Gastrocnemius medialis (tissue), 4 donors: ENCODE measurements around the gene SLC35A5. TPM values are rescaled to one million over a fixed set of nuclear protein-coding genes. Genes with fewer than 3 reads are reported as not detected.
A peak's percentile ranks its signal among the peaks of the same experiment; 100 is the strongest.

ENCODE experiments used
- ATAC-seq, 2 donors: fragments of 150-250 bp; one replicate each; pipeline ENCODE4 v1.9.1; 2016
- DNase-seq, 2 donors: peaks; one replicate each; pipeline ENCODE4 v3.0.0-alpha.2; 2019
- H3K27ac ChIP-seq, 4 donors: fragments of 200-600 bp; sonication (generic); 1 replicate in 1 of 4; 2 replicates in 3 of 4; pipeline ENCODE4 v1.5.1; 2016 to 2018; ENCODE audit warnings: mild to moderate bottlenecking in 2 of 4, moderate library complexity in 1 of 4
- H3K27me3 ChIP-seq, 3 donors: fragments of 200-600 bp; sonication (generic) in 2 of 3; 1 replicate in 1 of 3; 2 replicates in 2 of 3; pipeline versions ENCODE4 v1.5.1 to v1.6.0; 2016 to 2019; ENCODE audit warnings: mild to moderate bottlenecking in 1 of 3, moderate library complexity in 1 of 3
- H3K36me3 ChIP-seq, 2 donors: fragments of 200-600 bp; sonication (generic) in 1 of 2; one replicate each; pipeline ENCODE4 v1.5.1; 2017 to 2018
- H3K4me1 ChIP-seq, 2 donors: fragments of 200-600 bp; sonication (generic) in 1 of 2; one replicate each; pipeline ENCODE4 v1.5.1; 2016 to 2017; ENCODE audit warnings: mild to moderate bottlenecking in 2 of 2
- H3K4me3 ChIP-seq, 4 donors: fragments of 200-600 bp; sonication (generic) in 3 of 4; 1 replicate in 1 of 4; 2 replicates in 3 of 4; pipeline ENCODE4 v1.5.1; 2016 to 2019; ENCODE audit warnings: mild to moderate bottlenecking in 2 of 4
- H3K9me3 ChIP-seq, 3 donors: fragments of 200-600 bp; sonication (generic) in 2 of 3; 1 replicate in 1 of 3; 2 replicates in 2 of 3; pipeline ENCODE4 v1.5.1; 2016 to 2019
- POLR2A ChIP-seq, 2 donors: fragments of 450-650 bp; IDR thresholded peaks; one replicate each; pipeline ENCODE4 v1.6.1; 2017; ENCODE audit warnings: antibody characterized with exemption in 2 of 2, mild to moderate bottlenecking in 2 of 2, moderate library complexity in 2 of 2
- in situ Hi-C, 4 donors: fragments of 200-750 bp; cut with MboI; loops; one replicate each; pipeline versions ENCODE4 v1.15.0 to v1.8.0; 2017; ENCODE audit warnings: low sequenced_read_pairs in 4 of 4
- intact Hi-C: fragments of 100-400 bp; cut with DNase I; formaldehyde crosslinking; loops from one replicate; pipeline ENCODE4 v1.15.1; 2023; ENCODE audit warnings: low total_unique reads
- total RNA-seq, 4 donors: library from RNA; depleted of rRNA; stranded (reverse); fragments of >200 nt; gene quantifications; one replicate each; pipeline versions ENCODE4 v1.1.0 to v1.2.3, GENCODE V29; 2016
- TF ChIP-seq, protein P1 (sequence below), 5 experiments: fragments of 450-650 bp in 3 of 5; fragments of 200-600 bp in 2 of 5; sonication (generic) in 2 of 5; IDR thresholded peaks in 4 of 5; conservative IDR thresholded peaks in 1 of 5; 1 replicate in 4 of 5; 2 replicates in 1 of 5; pipeline ENCODE4 v1.5.1; 2016 to 2019; ENCODE audit warnings: antibody characterized with exemption in 5 of 5, mild to moderate bottlenecking in 3 of 5, moderate library complexity in 3 of 5

SLC35A5 gene
- total RNA-seq, 4 donors from 2014 or later: 5.0 to 15.3 (median 9.5) TPM

DNA sequence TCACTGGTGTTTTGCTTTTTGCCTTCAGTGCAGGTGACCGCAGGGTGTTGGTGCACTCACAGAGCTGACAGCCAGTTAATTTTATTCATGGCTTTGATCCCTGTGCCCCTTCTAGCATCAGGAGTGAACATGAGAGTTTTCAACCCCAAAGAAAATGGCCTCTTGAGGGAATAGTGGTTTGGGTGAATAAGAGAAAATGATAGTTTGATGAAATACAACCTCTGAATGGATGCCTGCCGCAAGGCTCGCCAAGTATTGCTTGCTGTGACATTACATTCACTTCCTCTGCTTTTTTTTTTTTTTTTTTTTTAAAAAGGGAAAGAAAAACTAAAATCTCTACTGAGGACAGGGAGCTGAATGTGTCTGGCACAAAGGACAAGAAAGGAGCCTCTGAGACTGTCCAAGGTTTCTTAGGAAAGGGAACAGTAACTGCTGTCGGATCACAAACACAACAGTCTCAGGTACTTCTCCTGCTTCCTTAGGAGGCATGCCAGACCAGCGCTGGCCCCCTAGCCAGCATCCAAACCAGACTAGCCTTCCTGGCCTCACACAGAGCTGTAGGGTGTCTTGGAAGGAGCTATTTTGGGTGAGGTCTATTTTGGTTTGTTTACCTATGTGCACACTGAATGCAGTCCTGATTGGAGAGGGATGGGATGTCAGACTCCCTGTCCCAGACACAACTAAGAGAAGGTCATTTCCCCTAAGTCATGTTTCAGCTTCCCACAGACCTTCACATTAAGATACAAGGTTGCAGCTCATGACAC, 50.1 kb downstream of the SLC35A5 start:
- intact Hi-C loops (no loop called here), in situ Hi-C loops (no loop called here)
- no peak for DNase-seq
- H3K4me3 ChIP-seq: no peak overlapping the region
- no peaks in the 10 kb centered on the region for H3K9me3 ChIP-seq
- H3K27ac ChIP-seq: no peak overlapping the region
- H3K36me3 ChIP-seq: no peaks in the 10 kb centered on the region
- no peak for TF ChIP-seq POLR2A (IDR thresholded peaks at IDR 0.05)
- TF ChIP-seq, protein P1, sequence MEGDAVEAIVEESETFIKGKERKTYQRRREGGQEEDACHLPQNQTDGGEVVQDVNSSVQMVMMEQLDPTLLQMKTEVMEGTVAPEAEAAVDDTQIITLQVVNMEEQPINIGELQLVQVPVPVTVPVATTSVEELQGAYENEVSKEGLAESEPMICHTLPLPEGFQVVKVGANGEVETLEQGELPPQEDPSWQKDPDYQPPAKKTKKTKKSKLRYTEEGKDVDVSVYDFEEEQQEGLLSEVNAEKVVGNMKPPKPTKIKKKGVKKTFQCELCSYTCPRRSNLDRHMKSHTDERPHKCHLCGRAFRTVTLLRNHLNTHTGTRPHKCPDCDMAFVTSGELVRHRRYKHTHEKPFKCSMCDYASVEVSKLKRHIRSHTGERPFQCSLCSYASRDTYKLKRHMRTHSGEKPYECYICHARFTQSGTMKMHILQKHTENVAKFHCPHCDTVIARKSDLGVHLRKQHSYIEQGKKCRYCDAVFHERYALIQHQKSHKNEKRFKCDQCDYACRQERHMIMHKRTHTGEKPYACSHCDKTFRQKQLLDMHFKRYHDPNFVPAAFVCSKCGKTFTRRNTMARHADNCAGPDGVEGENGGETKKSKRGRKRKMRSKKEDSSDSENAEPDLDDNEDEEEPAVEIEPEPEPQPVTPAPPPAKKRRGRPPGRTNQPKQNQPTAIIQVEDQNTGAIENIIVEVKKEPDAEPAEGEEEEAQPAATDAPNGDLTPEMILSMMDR (IDR thresholded peaks at IDR 0.05 in 4 of 5, conservative IDR thresholded peaks at IDR 0.05 in 1 of 5): no peak
- H3K4me1 ChIP-seq: peaks cover 3 to 6% of the 10 kb centered on the region in 2 donors
- ATAC-seq: peak in 1 of 2 donors; percentile 39
- H3K27me3 ChIP-seq: no peaks in the 10 kb centered on the region

DNA sequence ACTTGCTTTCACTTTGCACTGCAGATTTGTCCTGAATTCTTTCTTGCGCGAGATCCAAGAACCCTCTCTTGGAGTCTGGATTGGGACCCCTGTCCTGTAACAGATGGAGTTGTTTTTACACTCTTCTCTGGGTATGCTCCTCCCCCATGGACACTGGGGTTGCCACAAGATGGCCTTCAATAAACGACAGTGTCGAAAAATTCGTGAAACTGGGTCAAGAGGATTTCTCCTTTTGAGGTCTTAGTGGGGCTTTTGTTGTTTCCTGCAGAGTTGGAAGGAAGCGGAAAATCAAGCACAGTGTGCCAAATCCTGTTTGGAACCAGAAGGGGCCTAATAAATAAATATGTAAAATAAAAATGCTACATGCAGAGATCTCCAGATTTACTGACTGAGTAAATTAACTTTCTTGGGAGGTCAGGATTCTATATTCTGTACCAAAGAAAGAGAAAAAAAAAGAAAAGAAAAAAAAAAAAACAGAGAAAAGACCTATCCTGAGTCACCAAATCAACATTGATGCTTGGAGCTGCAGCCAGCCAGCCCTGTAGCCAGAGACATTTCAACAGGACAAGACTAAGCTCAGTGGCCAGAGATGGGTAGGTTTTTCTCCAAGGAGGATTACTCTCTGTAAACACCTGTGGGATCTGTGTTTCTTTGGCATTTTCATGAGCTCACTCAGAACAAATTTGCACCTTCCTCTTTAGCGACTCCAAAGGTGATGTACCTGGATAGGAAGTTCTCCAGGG, 54.3 kb downstream of the SLC35A5 start:
- Histone ChIP-seq H3K4me1 (peaks cover 3 to 6% of the 10 kb centered on the region in 2 donors), H3K36me3 (no peaks in the 10 kb centered on the region)
- ATAC-seq: no peak

DNA sequence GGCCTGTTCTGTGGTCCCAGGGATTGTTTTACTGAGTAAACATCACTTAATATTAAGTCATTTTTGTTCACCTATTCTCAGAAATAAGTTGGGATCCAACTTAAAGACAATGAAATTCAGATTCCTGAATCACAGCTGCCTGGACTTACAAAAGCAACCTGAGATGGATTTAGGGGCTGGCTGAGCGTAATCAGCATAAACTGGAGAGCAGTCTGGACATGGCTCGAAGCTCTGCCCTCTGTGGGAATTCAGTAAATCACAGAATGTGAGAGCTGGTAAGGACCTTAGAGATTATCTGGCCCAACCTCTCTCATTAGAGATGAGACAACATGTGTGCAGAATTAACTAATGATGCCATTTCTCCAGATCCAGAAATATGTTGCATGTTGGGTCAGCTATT, 55.4 kb downstream of the SLC35A5 start:
- Histone ChIP-seq H3K4me1 (peaks cover 1 to 3% of the 10 kb centered on the region in 2 donors), H3K27ac (no peak overlapping the region), H3K27me3 (no peaks in the 10 kb centered on the region), H3K4me3 (no peak overlapping the region), H3K9me3 (no peaks in the 10 kb centered on the region), H3K36me3 (no peaks in the 10 kb centered on the region)
- intact Hi-C loops (no loop called here), in situ Hi-C loops (no loop called here)
- TF ChIP-seq POLR2A (IDR thresholded peaks at IDR 0.05): no peak
- TF ChIP-seq, protein P1 (IDR thresholded peaks at IDR 0.05 in 4 of 5, conservative IDR thresholded peaks at IDR 0.05 in 1 of 5): no peak
- DNase-seq (no peak), ATAC-seq (no peak)

More for the DNA sequence above, 54.3 kb downstream of the SLC35A5 start:
- intact Hi-C loops: no loop called here
- no peak for DNase-seq
- no peak for TF ChIP-seq POLR2A (IDR thresholded peaks at IDR 0.05)
- TF ChIP-seq, protein P1 (IDR thresholded peaks at IDR 0.05 in 4 of 5, conservative IDR thresholded peaks at IDR 0.05 in 1 of 5): no peak
- Histone ChIP-seq H3K9me3 (no peaks in the 10 kb centered on the region), H3K27me3 (no peaks in the 10 kb centered on the region), H3K27ac (no peak overlapping the region), H3K4me3 (no peak overlapping the region)
- in situ Hi-C loops: no loop called here

DNA sequence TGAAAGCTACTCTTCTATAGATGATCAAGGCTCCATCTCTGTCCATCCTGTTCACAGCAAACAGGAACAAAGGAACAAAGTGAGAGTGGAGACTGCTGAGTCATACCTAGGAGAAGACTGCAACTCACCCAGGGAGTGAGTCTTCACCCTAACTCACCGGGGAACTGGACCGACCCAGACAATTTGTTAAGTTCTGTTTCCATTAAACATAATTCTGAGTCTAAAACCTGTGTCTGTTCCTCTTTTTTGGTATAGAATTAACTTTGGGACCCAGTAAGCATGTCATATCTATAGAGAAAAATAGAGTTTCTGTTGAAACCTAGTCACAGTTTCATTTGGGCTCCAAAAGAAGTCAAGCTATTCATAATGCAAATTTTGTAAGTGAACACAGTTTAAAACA, 57.5 kb downstream of the SLC35A5 start:
- in situ Hi-C loops: no loop called here
- H3K36me3 ChIP-seq: no peaks in the 10 kb centered on the region
- TF ChIP-seq POLR2A (IDR thresholded peaks at IDR 0.05): no peak
- TF ChIP-seq, protein P1 (IDR thresholded peaks at IDR 0.05 in 4 of 5, conservative IDR thresholded peaks at IDR 0.05 in 1 of 5): no peak

More for the DNA sequence above, 57.5 kb downstream of the SLC35A5 start:
- H3K4me1 ChIP-seq: no peaks in the 10 kb centered on the region
- no peaks in the 10 kb centered on the region for H3K9me3 ChIP-seq
- ATAC-seq (no peak), DNase-seq (no peak)
- no peaks in the 10 kb centered on the region for H3K27me3 ChIP-seq
- H3K4me3 ChIP-seq: no peak overlapping the region
- intact Hi-C loops: no loop called here
- H3K27ac ChIP-seq: no peak overlapping the region
